Calu3 (cell line): ENCODE results near the gene EIF3A. TPM values are rescaled to one million over a fixed set of nuclear protein-coding genes. Genes with fewer than 3 reads are reported as not detected.

Experiments used
- BruUV-seq: library from RNA; stranded (reverse); fragments of 400-500 nt; replicated peaks from 2 replicates; lab custom pipeline; 2021; lab: Mats Ljungman, UMichigan
- CTCF ChIA-PET: fragments of 300-600 bp; sonication (Branson Sonifier 250); formaldehyde crosslinking; loops from one replicate; lab custom pipeline; 2022; ENCODE audit warnings: antibody characterized with exemption; lab: Charles Lee
- DNase-seq: peaks from one replicate; pipeline ENCODE4 v3.0.0; 2022
- H3K27ac Mint-ChIP-seq: one replicate; pipeline ENCODE4 v1.8.0; 2022; ENCODE audit warnings: mixed read lengths; ENCODE audit not compliant: unreplicated experiment
- H3K27me3 Mint-ChIP-seq: one replicate; pipeline ENCODE4 v1.8.0; 2022; ENCODE audit warnings: mixed read lengths; ENCODE audit not compliant: unreplicated experiment
- H3K36me3 Mint-ChIP-seq: one replicate; pipeline ENCODE4 v1.8.0; 2022; ENCODE audit warnings: mild to moderate bottlenecking, moderate library complexity, mixed read lengths; ENCODE audit not compliant: insufficient read depth, unreplicated experiment
- H3K4me1 Mint-ChIP-seq: one replicate; pipeline ENCODE4 v1.8.0; 2022; ENCODE audit warnings: mild to moderate bottlenecking, low read depth, mixed read lengths; ENCODE audit not compliant: unreplicated experiment
- H3K4me3 Mint-ChIP-seq: one replicate; pipeline ENCODE4 v1.8.0; 2022; ENCODE audit warnings: mild to moderate bottlenecking, low read depth, moderate library complexity, mixed read lengths; ENCODE audit not compliant: unreplicated experiment
- H3K9me3 Mint-ChIP-seq: one replicate; pipeline ENCODE4 v1.8.0; 2022; ENCODE audit warnings: low read depth, mixed read lengths; ENCODE audit not compliant: unreplicated experiment
- intact Hi-C: fragments of 100-400 bp; cut with micrococcal nuclease; formaldehyde crosslinking; loops from one replicate; pipeline ENCODE4 v1.10.0; 2022; ENCODE audit not compliant: unreplicated experiment
- total RNA-seq: library from RNA; stranded (reverse); gene quantifications from 2 replicates; pipeline ENCODE4 v1.2.3, GENCODE V29; 2022
- TF ChIP-seq, protein P1 (sequence below): fragments of 200-600 bp; IDR thresholded peaks from one replicate; pipeline ENCODE4 v1.8.0; 2022; ENCODE audit warnings: antibody characterized with exemption; ENCODE audit not compliant: unreplicated experiment

EIF3A gene
- total RNA-seq, 1 experiment from 2014 or later, result 104 TPM

DNA sequence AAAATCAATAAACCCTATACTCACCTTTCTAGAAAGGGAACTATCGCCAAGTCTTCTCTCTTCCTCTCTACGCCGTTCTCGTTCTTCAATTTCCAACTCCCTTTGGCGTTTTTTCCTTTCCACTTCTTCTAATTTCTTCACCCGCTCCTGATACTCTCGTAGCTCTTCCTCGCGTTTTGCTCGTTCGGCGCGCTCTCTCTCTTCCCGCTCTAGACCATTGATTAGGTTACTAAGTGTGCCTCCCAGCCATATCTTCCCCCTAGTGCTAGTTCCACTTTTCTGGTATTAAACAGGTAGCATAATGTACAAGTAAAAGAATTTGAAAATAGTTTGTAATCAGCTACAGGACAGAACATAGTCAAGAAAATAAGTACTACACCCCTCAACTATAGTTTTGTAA lies 30.8 kb downstream of the EIF3A start:
- intact Hi-C loops, result no loop called here
- H3K4me3 Mint-ChIP-seq, result no peak overlapping the region

GRCh38 chr10:119049361-119049760 lies 31.3 kb downstream of the EIF3A start:
- intact Hi-C loops, result no loop called here
- CTCF ChIA-PET, result interaction anchor here (0.7 kb wide), 1 partner anchor 739 kb away, joined by 3 read pairs; no protein-coding TSS in a partner anchor
- DNase-seq, result no peak
- Mint-ChIP-seq H3K27ac (no peak overlapping the region), H3K27me3 (no peaks in the 10 kb centered on the region), H3K4me1 (peaks cover 23% of the 10 kb centered on the region), H3K36me3 (peaks cover 66% of the 10 kb centered on the region), H3K9me3 (no peaks in the 10 kb centered on the region), H3K4me3 (no peak overlapping the region)
- TF ChIP-seq, protein P1, sequence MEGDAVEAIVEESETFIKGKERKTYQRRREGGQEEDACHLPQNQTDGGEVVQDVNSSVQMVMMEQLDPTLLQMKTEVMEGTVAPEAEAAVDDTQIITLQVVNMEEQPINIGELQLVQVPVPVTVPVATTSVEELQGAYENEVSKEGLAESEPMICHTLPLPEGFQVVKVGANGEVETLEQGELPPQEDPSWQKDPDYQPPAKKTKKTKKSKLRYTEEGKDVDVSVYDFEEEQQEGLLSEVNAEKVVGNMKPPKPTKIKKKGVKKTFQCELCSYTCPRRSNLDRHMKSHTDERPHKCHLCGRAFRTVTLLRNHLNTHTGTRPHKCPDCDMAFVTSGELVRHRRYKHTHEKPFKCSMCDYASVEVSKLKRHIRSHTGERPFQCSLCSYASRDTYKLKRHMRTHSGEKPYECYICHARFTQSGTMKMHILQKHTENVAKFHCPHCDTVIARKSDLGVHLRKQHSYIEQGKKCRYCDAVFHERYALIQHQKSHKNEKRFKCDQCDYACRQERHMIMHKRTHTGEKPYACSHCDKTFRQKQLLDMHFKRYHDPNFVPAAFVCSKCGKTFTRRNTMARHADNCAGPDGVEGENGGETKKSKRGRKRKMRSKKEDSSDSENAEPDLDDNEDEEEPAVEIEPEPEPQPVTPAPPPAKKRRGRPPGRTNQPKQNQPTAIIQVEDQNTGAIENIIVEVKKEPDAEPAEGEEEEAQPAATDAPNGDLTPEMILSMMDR, result no peak
- BruUV-seq, result no TSS peak

More for the DNA sequence above, 30.8 kb downstream of the EIF3A start:
- no peaks in the 10 kb centered on the region for H3K9me3 Mint-ChIP-seq
- H3K27me3 Mint-ChIP-seq, result no peaks in the 10 kb centered on the region
- DNase-seq, result no peak
- H3K4me1 Mint-ChIP-seq, result peaks cover 23% of the 10 kb centered on the region
- H3K27ac Mint-ChIP-seq, result no peak overlapping the region
- CTCF ChIA-PET, result interaction anchor here (0.7 kb wide), 1 partner anchor 738 kb away, joined by 3 read pairs; no protein-coding TSS in a partner anchor
- H3K36me3 Mint-ChIP-seq, result peaks cover 70% of the 10 kb centered on the region
- TF ChIP-seq, protein P1, result no peak
- BruUV-seq, result no TSS peak

DNA sequence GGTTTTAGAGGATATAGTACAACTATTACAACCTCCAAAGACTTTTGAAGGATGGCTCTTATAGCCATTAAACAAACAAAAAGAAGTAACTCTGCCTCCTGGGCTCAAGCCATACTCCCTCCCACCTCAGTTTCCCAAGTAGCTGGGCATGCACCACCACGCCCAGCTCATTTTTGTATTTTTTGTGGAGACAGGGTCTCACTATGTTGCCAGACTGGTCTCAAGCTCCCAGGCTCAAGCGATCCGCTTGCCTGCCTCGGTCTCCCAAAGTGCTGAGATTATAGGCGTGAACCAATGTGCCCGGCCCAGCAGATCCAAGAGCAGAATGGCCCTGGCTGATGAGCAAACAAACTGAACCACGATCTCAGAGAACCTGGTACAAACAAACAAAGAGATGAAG lies 35.1 kb downstream of the EIF3A start:
- intact Hi-C loops, result no loop called here
- H3K27me3 Mint-ChIP-seq, result no peaks in the 10 kb centered on the region
- H3K4me3 Mint-ChIP-seq, result no peak overlapping the region
- CTCF ChIA-PET, result no interaction called here
- H3K27ac Mint-ChIP-seq, result no peak overlapping the region
- peaks cover 20% of the 10 kb centered on the region for H3K4me1 Mint-ChIP-seq
- no TSS peak for BruUV-seq
- no peak for DNase-seq
- peaks cover 74% of the 10 kb centered on the region for H3K36me3 Mint-ChIP-seq
- H3K9me3 Mint-ChIP-seq, result no peaks in the 10 kb centered on the region
- TF ChIP-seq, protein P1, result no peak

DNA sequence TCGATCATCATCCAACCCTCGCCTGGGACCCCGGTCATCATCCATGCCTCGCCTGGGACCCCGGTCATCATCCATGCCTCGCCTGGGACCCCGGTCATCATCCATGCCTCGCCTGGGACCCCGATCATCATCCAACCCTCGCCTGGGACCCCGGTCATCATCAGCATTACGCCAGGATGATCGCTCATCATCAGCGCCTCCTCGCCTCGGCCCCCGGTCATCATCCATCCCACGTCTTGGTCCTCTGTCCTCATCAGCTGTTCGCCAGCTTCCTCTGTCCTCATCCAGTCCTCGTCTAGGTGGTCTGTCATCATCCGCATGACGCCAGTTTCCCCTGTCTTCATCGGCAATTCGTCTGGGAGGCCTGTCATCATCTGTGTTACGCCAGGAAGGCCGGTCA lies 38.4 kb downstream of the EIF3A start:
- Mint-ChIP-seq H3K36me3 (peaks cover 86% of the 10 kb centered on the region), H3K4me3 (no peak overlapping the region), H3K9me3 (no peaks in the 10 kb centered on the region), H3K27me3 (no peaks in the 10 kb centered on the region), H3K4me1 (peaks cover 8% of the 10 kb centered on the region), H3K27ac (no peak overlapping the region)
- BruUV-seq, result TSS peak; percentile 96
- CTCF ChIA-PET, result no interaction called here
- no peak for DNase-seq
- intact Hi-C loops, result no loop called here
- TF ChIP-seq, protein P1, result no peak
